Mesendoderm (in vitro differentiated cells): Measurements from ENCODE around the gene HSPA12B.

ENCODE experiments used
- DNase-seq: peaks from one replicate; pipeline ENCODE4 v3.0.0; 2013
- H2AK5ac ChIP-seq: 2 replicates; pipeline ENCODE4 v1.6.1; 2013; ENCODE audit warnings: low read length, inconsistent platforms
- H2BK120ac ChIP-seq: 2 replicates; pipeline ENCODE4 v1.6.1; 2013; ENCODE audit warnings: low read depth, mild to moderate bottlenecking, low read length, moderate library complexity, mixed read lengths
- H2BK15ac ChIP-seq: replicated peaks from 2 replicates; pipeline ENCODE4 v1.6.1; 2013; ENCODE audit warnings: low read depth, mild to moderate bottlenecking, moderate library complexity
- H2BK5ac ChIP-seq: 2 replicates; pipeline ENCODE4 v1.6.1; 2013; ENCODE audit warnings: low read length, inconsistent platforms
- H3K18ac ChIP-seq: 2 replicates; pipeline ENCODE4 v1.6.1; 2013; ENCODE audit warnings: mild to moderate bottlenecking, low read length, mixed read lengths
- H3K23ac ChIP-seq: one replicate; pipeline ENCODE4 v1.6.1; 2013; ENCODE audit warnings: low read length
- H3K27ac ChIP-seq: 2 replicates; pipeline ENCODE4 v1.5.1; 2013; ENCODE audit warnings: low read depth, mild to moderate bottlenecking, inconsistent platforms, low read length, moderate library complexity
- H3K27me3 ChIP-seq: 2 replicates; pipeline ENCODE4 v1.6.1; 2013; ENCODE audit warnings: low read length, control low read depth, mild to moderate bottlenecking, inconsistent platforms; ENCODE audit not compliant: insufficient read depth, poor library complexity
- H3K36me3 ChIP-seq: 2 replicates; pipeline ENCODE4 v1.6.1; 2013; ENCODE audit warnings: low read length, inconsistent platforms; ENCODE audit not compliant: control insufficient read depth, insufficient read depth
- H3K4ac ChIP-seq: one replicate; pipeline ENCODE4 v1.6.1; 2013; ENCODE audit warnings: low read depth, mild to moderate bottlenecking, low read length, moderate library complexity
- H3K4me1 ChIP-seq: 2 replicates; pipeline ENCODE4 v1.6.1; 2013; ENCODE audit warnings: low read depth, low read length, inconsistent platforms; ENCODE audit not compliant: control insufficient read depth
- H3K4me2 ChIP-seq: 2 replicates; pipeline ENCODE4 v1.6.1; 2013; ENCODE audit warnings: low read length
- H3K4me3 ChIP-seq: 2 replicates; pipeline ENCODE4 v1.5.1; 2013; ENCODE audit warnings: mild to moderate bottlenecking, low read length
- H3K56ac ChIP-seq: one replicate; pipeline ENCODE4 v1.6.1; 2013; ENCODE audit warnings: low read length
- H3K79me1 ChIP-seq: 2 replicates; pipeline ENCODE4 v1.6.1; 2013; ENCODE audit warnings: low read length, inconsistent platforms
- H3K79me2 ChIP-seq: 2 replicates; pipeline ENCODE4 v1.6.1; 2013; ENCODE audit warnings: mild to moderate bottlenecking, low read length; ENCODE audit not compliant: control insufficient read depth, insufficient read depth
- H3K9ac ChIP-seq: 2 replicates; pipeline ENCODE4 v1.6.1; 2013; ENCODE audit warnings: low read length, inconsistent platforms
- H4K5ac ChIP-seq: one replicate; pipeline ENCODE4 v1.6.1; 2013; ENCODE audit warnings: low read length
- H4K8ac ChIP-seq: one replicate; pipeline ENCODE4 v1.6.1; 2013; ENCODE audit warnings: low read depth, mild to moderate bottlenecking, control low read depth, low read length, moderate library complexity
- WGBS: extraction: QIAGEN DNeasy Blood & Tissue Kit; methylation state at CpG from one replicate; pipeline ENCODE4 v1.1.7; 2013; ENCODE audit warnings: low lambda C conversion rate, missing lambda C conversion rate; ENCODE audit not compliant: insufficient coverage; ENCODE audit errors: extremely low coverage; 5-methylcytosine and 5-hydroxymethylcytosine counted together

The HSPA12B gene

DNA sequence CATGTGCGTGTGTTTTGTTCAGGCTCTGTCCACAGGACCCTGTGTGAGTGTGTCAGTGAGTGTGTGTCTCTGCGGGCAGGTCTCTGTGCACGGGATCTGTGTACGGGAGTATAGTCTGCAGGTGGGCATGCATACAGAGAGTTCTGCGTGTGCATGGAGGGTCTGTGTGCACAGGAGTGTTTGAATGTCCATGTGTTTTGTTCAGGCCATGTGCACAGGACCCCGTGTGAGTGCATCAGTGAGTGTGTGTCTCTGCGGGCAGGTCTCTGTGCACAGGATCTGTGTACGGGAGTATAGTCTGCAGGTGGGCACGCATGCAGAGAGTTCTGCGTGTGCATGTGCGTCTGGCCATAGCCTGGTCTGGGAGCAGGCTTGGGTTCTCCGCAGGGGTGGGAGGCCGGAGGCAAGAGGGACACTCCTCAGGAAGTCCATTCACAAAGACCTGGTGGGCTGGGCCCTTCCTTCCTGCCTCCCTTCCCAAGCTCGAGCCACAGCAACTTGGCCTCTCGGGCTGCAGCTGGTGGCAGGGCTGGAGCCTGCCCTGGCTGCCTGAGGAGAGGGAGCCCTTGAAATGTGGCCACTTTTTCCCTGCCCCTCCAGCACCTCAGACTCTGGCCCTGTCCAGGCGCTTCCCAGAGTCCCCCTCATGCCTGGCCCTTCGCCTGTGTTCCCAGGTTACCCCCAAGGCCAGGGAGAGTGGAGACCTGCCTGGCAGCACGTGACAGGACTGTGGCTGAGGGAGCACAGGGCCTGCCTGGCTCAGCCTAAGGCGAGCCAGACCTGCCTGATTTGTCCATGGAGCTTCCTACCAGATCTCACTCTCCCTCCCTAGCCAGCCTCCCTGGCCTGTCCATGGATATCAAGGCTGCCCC lies 6.8 kb downstream of the HSPA12B start:
- Histone ChIP-seq H3K4me3 (no peak overlapping the region), H3K56ac (peak overlapping the region; percentile 19), H2BK120ac (no peak overlapping the region), H3K36me3 (no peaks in the 10 kb centered on the region), H2BK15ac (no peak overlapping the region), H3K4me1 (no peaks in the 10 kb centered on the region), H4K8ac (no peak overlapping the region), H3K23ac (no peak overlapping the region), H2AK5ac (no peak overlapping the region), H3K27ac (no peak overlapping the region), H3K18ac (no peak overlapping the region), H3K79me1 (no peaks in the 10 kb centered on the region), H3K79me2 (no peaks in the 10 kb centered on the region), H2BK5ac (no peak overlapping the region), H3K4me2 (no peak overlapping the region), H3K9ac (no peak overlapping the region), H4K5ac (no peak overlapping the region), H3K27me3 (no peaks in the 10 kb centered on the region), H3K4ac (no peak overlapping the region)
- DNase-seq = no peak
- no CpG with 5 or more reads among the region's 19 CpGs for WGBS

- H3K4ac ChIP-seq = no peak overlapping the region
- H3K23ac ChIP-seq = no peak overlapping the region
- DNase-seq = no peak
- no peak overlapping the region for H2BK120ac ChIP-seq
- no peak overlapping the region for H2AK5ac ChIP-seq
- H2BK15ac ChIP-seq = no peak overlapping the region
- H3K4me2 ChIP-seq = no peak overlapping the region
- H3K4me3 ChIP-seq = no peak overlapping the region
- H3K79me2 ChIP-seq = no peaks in the 10 kb centered on the region
- no peaks in the 10 kb centered on the region for H3K36me3 ChIP-seq
- no peak overlapping the region for H4K5ac ChIP-seq
- no peaks in the 10 kb centered on the region for H3K4me1 ChIP-seq
- no peak overlapping the region for H4K8ac ChIP-seq
- WGBS = no CpG with 5 or more reads among the region's 7 CpGs
- H2BK5ac ChIP-seq = no peak overlapping the region
- H3K79me1 ChIP-seq = no peaks in the 10 kb centered on the region
- no peak overlapping the region for H3K27ac ChIP-seq
- no peak overlapping the region for H3K56ac ChIP-seq
- H3K27me3 ChIP-seq = no peaks in the 10 kb centered on the region
- H3K9ac ChIP-seq = no peak overlapping the region
- H3K18ac ChIP-seq = no peak overlapping the region
Measured at GRCh38 chr20:3739926-3740451, 7.5 kb downstream of the HSPA12B start.

DNA sequence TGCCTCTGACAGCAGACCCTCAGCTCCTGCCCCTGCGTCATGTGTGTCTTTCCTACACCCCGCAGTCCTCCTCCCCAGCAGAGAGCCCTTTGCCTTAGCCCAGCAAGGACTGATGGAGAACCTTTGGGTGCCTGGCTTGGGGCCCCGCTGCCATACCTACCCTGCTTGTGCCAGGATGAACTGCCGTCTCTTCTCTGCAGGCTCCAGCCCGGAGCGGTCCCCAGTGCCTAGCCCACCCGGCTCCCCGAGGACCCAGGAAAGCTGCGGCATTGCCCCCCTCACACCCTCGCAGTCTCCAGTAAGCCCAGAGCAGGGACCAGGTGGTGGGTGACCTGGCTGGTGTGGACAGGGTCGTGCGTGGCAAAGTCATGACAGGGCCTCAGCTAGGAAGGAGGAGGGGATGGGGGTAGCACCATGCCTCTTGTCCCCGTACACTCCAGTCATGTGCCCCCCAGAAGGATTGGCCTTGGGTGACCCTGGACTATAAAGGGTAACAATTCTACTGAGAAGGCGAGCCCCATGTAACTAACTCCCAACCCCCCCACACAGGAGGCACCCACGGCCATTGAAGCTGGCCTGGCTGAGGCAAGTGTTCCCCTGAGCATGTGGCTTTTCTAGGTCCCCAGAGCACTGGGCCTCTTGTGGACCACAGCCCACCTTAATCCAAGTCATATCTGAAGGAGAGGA lies 8.3 kb downstream of the HSPA12B start:
- Histone ChIP-seq H4K8ac (no peak overlapping the region), H3K4me2 (no peak overlapping the region), H3K56ac (no peak overlapping the region), H3K4me1 (no peaks in the 10 kb centered on the region), H2BK15ac (no peak overlapping the region), H4K5ac (no peak overlapping the region), H3K9ac (no peak overlapping the region), H2AK5ac (no peak overlapping the region), H2BK120ac (no peak overlapping the region), H3K23ac (no peak overlapping the region), H3K27ac (no peak overlapping the region), H2BK5ac (no peak overlapping the region), H3K36me3 (no peaks in the 10 kb centered on the region), H3K4ac (no peak overlapping the region), H3K4me3 (no peak overlapping the region), H3K79me1 (no peaks in the 10 kb centered on the region), H3K18ac (no peak overlapping the region), H3K79me2 (no peaks in the 10 kb centered on the region), H3K27me3 (no peaks in the 10 kb centered on the region)
- whole genome bisulfite sequencing = no CpG with 5 or more reads among the region's 15 CpGs
- no peak for DNase-seq

- no peak overlapping the region for H2BK5ac ChIP-seq
- no peaks in the 10 kb centered on the region for H3K4me1 ChIP-seq
- peak; percentile 49 for DNase-seq
- peak overlapping the region; percentile 68 for H3K56ac ChIP-seq
- no peak overlapping the region for H3K27ac ChIP-seq
- H4K5ac ChIP-seq = no peak overlapping the region
- no peak overlapping the region for H3K9ac ChIP-seq
- H3K4ac ChIP-seq = no peak overlapping the region
- no peak overlapping the region for H3K4me2 ChIP-seq
- no peak overlapping the region for H2BK120ac ChIP-seq
- WGBS = no CpG with 5 or more reads among the region's 7 CpGs
- H4K8ac ChIP-seq = no peak overlapping the region
- H2AK5ac ChIP-seq = no peak overlapping the region
- H3K79me2 ChIP-seq = no peaks in the 10 kb centered on the region
- no peaks in the 10 kb centered on the region for H3K27me3 ChIP-seq
- no peak overlapping the region for H2BK15ac ChIP-seq
- H3K36me3 ChIP-seq = no peaks in the 10 kb centered on the region
- H3K79me1 ChIP-seq = no peaks in the 10 kb centered on the region
- no peak overlapping the region for H3K18ac ChIP-seq
- H3K4me3 ChIP-seq = no peak overlapping the region
- no peak overlapping the region for H3K23ac ChIP-seq
Measured at GRCh38 chr20:3741836-3742458, 9.5 kb downstream of the HSPA12B start.

DNA sequence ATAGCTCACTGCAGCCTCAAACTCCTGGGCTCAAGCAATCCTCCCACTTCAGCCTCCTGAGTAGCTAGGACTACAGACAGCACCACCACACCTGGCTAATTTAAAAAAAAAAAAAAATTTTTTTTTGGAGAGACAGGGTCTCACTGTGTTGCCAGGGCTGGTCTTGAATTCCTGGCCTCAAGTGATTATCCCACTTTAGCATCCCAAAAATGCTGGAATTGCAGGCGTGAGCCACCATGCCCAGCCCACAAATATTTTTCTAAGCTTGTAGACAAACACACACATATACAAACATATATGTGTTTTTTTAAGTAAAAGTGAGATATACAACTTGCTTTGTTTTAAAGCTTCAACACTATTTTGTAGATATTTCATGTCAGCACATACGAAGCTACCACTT lies 10.8 kb downstream of the HSPA12B start:
- no peak overlapping the region for H3K18ac ChIP-seq
- no peak for DNase-seq
- H3K27me3 ChIP-seq = no peaks in the 10 kb centered on the region
- no peaks in the 10 kb centered on the region for H3K36me3 ChIP-seq
- no peak overlapping the region for H3K4me3 ChIP-seq
- H3K79me2 ChIP-seq = no peaks in the 10 kb centered on the region
- no peak overlapping the region for H3K27ac ChIP-seq
- no peak overlapping the region for H3K4ac ChIP-seq
- no CpG with 5 or more reads among the region's 2 CpGs for whole genome bisulfite sequencing
- H3K4me2 ChIP-seq = no peak overlapping the region
- H3K4me1 ChIP-seq = no peaks in the 10 kb centered on the region
- no peak overlapping the region for H2BK5ac ChIP-seq
- no peak overlapping the region for H4K8ac ChIP-seq
- no peaks in the 10 kb centered on the region for H3K79me1 ChIP-seq
- no peak overlapping the region for H4K5ac ChIP-seq
- H3K56ac ChIP-seq = no peak overlapping the region
- no peak overlapping the region for H3K9ac ChIP-seq
- no peak overlapping the region for H2BK15ac ChIP-seq
- no peak overlapping the region for H2AK5ac ChIP-seq
- no peak overlapping the region for H3K23ac ChIP-seq
- no peak overlapping the region for H2BK120ac ChIP-seq
